HG03439 (cell line): ENCODE data around the gene P4HA3.

Experiments
- ATAC-seq: cut with Tn5 transposase; IDR thresholded peaks from one replicate; pipeline ENCODE4 v1.9.1; 2021; ENCODE audit warnings: mild to moderate bottlenecking, moderate library complexity; ENCODE audit not compliant: unreplicated experiment

P4HA3 gene

DNA sequence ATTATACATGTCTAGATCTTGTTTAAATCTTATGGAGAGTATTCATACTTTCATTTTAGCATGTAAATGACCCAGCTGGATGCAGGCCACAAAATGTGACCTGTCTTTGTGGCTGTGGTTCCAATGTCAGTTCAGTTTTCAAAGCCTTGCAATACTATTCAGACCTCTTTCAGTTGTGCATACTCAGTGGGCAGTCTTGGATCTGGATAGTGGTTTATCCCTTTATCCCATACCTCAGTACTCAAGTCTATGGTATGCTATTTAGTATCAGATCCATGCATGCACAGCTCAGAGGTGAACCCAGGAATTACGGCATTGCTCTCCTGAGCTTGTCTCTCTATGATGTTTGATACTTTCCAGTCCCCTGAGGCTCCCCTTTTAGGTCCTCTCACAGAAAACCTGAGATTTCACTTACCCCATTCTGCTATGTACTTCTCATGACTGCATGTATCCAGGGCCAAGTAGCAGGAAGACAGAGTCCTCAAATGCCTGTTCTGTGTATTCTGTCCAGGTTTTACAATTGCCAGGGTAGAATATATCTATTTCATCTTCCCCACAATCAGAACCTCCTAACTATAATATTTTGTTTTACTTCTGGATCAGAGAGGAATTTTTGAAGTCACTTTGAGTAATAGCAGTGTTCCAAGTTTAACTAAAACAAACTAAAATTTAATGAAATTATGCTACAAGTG, 6.9 kb upstream of the P4HA3 start:
- no peak for ATAC-seq

DNA sequence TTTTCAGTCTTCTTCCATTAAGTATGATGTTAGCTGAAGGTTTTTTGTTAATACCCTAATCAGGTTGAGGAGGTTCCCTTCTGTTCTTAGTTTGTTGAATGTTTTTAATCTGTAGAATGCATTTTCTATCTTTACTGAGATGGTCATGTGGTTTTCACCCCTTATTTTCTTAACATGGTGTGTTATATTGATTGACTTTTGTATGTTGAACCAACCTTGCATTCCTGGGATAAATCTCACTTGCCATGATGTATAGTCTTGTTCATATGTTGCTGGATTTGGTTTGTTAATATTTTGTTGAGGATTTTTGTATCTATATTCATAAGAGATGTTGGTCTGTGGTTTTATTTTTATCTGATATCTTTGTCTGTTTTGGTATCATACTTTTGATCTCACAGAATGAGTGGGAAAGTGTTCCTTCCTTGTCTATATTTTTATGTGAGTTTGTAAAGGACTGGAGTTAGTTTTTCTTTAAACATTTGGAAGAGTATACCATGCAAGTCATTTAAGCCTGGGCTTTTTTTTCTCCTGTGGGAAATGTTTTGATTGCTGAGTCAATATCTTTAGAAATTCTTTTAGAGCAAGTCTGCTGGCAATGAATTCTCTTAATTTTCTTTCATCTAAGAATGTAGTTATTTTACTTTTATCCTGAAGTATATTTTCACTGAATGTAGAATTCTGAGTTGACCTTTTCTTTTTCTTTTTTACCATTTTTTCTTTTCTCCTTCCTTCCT, 5.5 kb upstream of the P4HA3 start:
- no peak for ATAC-seq

DNA sequence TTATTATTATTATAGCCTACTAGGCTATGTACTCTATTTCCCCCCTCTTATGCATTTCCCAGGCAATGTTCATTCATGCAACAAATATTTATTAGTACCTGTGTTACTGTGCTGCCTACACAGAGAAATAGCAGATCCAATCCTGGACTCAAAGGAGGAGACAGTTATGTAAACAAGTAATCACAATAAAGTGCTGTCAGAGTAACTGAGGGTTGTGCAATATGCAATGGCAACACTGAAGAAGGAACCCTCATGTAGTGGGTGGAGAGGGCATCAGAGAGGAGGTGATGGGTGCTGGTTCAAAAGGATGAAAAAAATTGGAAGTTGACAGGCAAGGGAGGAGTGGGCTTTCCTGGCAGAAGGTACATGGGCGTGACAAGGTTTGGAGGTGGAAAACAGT, 886 bp upstream of the P4HA3 start:
- no peak for ATAC-seq

DNA sequence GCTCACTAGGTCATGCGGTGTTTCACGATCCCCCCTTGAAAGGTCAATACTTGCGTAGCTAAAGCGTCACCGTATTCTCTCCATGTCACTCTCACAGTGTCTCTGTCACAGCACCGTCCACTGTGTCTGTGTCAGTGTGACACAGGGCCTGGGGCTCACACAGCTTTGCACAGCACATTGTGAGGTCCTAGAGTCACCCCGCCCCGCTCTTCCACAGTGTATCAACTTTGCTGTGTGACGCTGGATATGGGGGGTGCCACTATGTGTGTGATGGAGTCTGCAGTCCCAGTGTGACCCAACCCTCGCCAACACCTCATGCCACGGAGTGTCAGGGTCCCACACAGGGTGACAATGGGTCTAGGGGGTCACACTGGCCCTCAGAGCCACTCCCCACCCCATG, 583 bp downstream of the P4HA3 start:
- ATAC-seq, result no peak

DNA sequence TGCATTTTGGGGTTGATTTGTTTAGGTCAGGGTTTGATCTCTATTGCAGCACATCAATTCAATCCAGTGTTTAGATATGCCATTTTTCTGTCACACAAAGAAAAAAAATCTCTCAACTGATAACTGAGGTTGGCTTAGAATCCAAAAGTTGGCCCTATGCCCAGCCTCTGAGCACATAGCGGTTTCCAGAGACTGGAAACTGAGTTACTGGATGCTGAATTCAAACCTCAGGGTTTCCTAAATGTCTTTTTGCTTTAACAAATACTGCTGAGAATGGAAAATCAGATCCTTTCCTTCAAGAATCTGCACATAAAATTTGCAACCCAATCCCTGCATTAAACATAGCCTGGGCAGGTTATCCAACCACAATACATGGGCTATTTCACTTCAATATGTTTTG, 4.0 kb downstream of the P4HA3 start:
- ATAC-seq, result no peak

DNA sequence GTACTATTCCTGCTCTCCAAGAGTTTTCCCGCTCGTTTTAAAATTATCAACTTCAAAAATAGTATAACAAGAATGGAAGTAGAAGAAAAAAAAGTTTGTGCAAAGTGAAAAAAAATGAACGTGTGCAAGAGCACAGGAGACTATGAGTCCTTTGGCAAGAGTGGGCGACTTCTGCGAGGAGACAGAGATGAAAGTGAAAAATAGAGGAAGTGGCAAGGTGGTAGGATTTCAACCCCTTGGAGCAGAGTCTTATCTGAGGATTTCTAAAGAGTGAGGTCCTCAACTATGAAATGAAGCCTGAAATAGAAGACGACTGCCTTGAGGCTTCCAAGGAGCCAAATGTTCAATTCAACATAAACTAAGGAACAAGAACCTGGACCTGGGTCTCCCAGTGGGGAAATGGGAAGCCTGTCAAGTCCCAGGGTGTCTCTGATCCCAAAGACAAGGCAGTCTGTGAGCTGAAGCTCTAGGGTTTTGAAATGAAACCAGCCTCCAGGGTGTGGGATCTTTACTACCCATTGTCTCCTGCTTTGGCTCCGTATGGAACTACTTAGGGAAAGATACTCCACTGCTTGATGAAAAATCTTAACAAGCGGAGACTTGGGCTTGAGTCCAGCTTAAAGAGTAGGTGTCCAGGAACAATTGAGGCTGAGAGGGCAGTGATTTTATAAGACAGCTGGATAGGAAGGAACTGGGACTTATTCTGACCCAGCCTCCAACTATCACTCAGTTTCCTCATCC, 4.8 kb downstream of the P4HA3 start:
- ATAC-seq, result no peak

DNA sequence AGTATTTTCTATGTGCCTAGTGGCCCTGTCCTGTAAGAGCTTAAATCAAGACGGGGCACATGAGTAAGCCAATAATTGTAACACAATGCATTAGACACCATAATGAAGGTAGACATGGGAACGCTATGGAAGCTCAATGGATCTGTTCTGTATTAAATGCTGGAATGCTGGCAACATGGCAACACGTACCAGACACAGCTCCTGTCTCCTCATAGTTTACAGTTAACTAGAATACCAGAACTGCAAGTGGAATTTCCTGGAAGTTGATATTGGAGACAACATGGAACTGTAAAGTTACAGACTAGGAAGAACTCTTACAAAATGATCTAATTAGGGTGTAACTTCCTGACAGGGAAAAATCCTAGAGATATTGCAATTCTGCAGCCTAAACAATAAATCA, 12.4 kb downstream of the P4HA3 start:
- ATAC-seq, result no peak

DNA sequence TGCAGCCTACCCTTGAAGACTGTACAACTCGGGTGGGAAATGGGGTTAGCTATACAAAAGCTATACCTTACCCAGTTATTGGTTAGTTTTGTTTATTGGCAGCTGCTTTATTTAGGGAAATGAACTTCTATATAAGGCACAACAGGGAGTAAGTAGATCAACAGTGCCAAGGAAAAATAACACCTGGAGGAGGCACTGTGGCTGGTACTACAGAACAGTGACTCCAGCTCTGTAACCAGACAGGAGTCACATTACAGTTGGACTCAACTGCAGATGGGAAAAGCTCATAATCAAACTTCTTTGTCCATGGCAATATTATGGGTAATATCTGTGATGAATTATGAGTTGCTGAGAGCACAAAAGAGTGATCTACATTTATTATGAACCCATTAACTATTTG, 14.0 kb downstream of the P4HA3 start:
- no peak for ATAC-seq

DNA sequence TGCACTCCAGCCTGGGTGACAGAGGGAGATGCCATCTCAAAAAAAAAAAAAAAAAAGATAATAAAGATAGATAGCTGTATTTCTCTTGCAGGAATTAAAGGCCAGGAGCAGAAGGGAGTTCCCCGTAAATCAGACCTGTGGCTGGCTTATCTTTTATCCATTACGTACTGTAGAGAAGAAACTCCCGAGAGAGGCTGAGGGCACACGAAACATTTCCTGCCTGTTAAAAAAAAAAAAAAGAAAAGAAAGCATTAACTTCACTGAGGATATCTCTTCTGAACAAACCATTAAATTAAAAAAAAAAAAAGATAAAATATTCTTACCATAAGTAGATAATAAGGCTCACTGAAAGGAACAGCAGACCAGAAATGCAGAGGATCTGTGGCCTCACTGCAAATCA, 22.5 kb downstream of the P4HA3 start:
- ATAC-seq, result no peak

DNA sequence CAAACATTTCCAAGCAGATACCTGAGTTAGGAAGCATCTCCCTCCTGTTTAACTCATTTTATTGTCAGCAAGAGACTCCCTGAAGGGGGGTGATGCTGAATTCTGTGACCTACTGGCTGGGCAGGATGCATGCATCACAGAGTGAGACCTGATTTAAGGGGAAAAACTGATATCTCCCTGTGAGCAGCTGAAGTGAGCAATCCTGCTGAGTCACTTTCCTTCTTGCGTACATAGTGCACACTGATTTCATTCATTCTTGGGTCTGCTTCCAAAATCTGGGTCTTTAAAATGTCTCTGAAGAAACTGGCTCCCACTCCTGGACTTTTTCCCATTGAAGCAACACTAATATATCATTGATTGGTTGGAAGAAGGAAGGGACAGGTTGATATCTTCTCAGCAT, 23.3 kb downstream of the P4HA3 start:
- no peak for ATAC-seq

DNA sequence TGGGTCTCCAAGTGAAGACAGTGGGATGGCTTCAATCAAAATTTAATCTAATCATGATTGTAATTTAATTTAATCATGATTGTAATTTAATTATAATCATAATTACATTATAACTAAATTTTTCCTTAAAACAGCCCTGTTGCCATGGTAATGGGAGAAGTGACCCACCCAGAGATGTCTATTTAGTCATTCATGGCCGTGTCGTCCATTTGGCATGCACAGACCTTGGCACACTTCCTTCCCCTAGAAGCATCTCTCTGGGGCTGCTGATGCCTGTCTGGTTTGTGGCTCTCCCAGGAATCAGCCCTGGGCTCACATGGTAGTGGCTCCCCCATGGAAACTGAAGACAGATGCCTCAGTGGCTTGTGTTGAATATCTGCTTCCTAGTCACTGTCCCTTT, 27.0 kb downstream of the P4HA3 start:
- no peak for ATAC-seq

DNA sequence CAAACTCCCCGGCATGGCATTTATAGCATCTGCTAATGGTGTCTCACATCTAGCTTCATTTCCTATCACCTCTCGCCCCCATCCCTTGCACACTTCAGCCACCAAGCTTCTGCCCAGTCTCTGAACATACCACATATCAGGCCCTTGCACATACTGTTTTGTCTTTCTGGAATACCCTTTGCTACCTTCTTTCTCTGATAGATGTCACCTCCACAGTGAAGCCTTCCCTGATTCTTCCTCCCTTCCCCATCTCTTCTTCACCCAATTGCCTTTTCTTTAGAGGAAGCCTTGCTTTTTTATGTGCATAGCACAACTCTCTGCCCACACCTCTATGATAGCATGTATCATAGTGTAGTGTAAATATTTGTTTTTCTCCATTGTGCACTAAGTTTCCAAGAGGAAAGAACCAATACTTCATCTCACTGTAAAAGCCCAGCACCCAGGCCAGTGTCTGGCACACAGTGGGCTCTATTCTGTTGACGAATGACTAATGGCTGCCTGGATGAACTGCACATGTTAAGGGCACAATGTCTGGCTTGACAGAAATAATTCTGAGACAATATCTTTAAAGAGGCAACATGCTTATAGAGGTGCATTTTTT, 27.8 kb downstream of the P4HA3 start:
- no peak for ATAC-seq

DNA sequence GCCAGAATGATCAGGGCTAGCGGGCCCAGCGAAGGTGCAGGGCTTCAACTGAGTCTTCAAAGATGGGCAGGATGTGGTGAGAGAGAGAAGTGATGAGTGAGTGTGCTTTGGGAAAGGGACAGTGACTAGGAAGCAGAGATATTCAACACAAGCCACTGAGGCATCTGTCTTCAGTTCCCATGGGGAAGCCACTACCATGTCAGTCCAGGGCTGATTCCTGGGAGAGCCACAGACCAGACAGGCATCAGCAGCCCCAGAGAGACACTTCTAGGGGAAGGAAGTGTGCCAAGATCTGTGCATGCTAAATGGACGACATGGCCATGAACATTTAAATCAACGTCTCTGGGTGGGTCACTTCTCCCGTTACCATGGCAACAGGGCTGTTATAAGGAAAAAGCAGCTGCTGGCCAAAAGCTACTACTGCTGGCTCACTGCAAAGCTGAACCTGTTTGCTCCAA, 28.5 kb downstream of the P4HA3 start:
- no peak for ATAC-seq

DNA sequence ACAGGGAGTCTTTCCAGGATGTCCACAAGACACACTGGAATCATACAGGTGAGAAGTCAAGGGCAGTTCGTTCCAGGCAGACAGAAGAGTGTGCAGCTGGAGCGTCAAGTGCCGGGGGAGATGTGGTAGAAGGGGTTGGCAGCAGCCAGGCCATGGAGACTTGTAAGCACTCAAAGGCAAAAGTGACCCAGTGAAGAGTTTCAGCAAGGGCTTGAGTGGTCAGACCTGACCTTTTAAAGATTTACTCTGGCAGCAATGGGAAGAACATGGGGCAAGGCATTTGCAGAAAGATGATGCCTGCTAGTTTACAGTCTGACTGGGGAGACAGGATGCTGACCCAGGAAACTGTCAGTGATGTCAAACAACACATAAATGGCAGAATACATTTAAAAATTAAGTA, 29.0 kb downstream of the P4HA3 start:
- ATAC-seq, result no peak

DNA sequence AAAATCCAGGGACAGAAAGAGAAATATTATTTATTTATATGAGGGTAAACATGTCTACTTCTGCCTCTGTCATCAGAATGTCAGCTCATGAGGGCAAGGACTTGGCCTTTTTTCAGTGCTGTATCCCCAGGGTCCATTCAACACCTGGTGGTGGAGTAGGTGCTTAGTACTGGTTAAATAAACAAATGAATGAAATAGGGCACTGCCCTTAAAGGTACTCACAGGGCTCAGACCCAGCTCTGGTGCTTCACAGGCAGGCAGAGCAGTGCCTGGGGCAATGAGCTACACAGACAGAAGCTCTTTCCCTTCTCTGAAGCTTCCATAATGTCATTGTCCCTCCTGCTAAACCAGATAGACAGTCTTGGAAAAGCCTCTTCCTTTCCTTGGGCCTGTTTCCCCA, 30.9 kb downstream of the P4HA3 start:
- ATAC-seq, result no peak

DNA sequence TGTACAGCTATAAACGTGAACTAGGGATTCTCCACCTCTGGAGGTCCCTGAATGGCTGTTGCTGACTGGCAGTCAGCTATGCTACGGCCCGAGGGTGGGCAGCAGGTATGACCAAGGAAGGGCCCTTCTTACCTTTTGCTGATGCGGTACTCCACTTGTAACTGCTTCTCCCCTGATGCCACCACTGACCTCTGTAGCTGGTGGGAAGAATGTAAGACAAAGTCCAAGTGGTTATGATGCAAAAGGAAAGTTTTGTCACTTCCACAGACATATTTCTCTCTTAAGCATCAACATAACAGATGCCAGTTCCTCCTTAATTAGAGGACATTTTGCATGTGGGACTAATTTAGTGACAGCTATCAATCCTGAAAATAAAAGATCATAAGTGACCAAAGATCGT, 32.2 kb downstream of the P4HA3 start:
- ATAC-seq, result no peak

DNA sequence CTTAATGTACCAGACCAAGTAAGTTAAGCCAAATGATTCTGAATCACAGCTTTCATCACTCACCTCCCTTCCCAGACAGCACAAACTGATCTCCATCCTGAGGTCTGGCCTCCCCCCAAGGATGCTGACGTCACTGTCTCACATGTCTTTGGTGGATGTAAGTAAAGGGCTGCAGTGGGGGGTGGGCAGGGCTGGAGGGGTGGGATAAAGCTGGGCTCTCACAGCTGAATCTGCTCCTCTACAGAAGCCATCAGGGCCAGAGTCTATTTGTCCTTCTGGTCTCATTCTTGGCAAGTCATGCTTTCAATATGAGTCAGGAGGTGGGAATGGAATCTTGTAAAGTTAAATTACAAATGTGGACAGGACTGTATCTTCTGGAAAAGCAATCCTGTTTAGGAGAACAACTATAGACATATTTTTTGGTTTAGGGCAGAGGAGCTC, 32.7 kb downstream of the P4HA3 start:
- ATAC-seq, result no peak

DNA sequence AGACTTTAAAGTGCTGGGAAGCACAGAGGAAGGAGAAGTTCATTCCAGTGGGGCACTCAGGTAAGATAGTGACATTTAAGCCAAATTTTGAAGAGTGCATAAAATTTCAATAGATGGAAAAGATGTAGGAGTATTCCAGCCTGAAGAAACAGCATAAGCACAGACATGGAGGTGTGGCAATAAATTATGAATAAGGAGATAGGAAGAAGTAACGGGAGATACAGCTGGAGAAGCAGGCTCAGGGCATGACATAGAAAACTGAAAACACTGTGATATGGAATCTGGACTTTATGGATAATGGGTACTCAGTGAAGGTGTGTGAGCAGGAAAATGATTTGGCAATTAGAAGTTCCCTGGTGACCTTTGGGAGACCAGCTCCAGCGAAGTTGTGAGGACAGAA, 33.3 kb downstream of the P4HA3 start:
- ATAC-seq, result no peak

DNA sequence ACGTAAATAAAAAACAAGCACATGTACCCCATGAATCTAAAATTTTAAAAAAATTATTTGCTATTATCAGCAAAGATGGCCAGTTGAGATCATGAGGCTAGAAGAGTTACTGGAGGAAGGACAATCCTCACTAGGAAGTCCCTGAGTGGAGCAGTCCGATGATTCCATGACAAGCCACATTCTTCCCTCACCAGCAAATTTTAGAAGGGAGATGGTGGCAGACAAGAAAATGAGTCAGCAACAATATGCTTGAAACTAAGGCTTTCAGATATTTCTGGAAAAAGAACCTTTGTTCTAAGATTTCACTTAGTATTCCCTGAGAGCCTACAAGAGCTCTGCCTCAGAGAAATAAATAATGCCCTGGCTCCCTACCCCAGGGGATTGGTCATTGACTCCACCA, 34.9 kb downstream of the P4HA3 start:
- no peak for ATAC-seq

DNA sequence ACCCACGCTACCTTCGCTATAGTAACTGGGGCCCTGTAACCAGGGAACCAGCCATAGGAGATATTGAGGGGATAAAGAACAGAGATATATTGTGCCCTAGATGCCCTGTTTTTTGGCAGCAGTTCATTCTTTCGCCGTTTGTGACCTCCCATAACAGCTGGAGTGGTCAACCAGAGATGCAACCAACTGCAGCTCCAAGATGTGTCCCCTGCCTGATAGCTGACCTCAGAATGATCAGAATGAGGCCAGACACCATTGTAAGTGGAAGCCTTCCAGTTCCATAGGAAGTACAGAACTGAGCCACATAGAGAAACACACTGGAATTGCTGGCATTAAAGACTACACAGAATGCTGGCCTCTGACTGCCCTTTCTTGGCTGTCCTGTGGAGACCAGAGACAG, 39.2 kb downstream of the P4HA3 start:
- ATAC-seq, result no peak

DNA sequence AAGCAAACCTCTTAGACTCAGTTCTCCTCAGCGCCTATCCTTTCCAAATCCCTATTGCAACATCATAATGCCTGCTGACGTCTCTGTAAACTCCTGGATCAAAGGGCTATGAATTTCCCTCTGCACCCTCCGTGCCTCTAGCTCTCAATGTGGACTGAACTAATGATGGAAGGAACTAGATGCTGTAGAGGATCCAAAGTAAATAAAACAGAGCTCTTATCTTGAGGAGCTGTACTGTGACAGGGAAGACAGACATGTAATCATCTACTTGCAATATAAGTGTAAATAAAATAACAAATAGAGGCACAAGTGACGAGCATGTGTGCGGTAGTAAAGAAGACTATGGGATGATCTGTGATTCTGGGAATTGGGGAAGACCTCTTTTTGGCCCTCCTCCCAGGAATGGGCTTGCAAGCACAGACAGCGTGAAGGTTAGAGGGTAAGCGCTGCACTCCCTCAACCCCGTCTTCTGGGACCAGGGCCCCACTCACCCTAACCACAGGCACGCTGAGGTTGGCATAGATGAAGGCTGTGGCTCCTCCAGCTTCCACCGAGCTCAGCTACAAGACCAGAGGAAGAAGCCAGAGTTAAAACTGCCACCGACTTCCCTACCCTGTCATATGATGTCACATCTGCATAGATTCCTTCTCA, 42.2 kb downstream of the P4HA3 start:
- ATAC-seq, result no peak
